ENCODE measurements around the gene BTRC.

- TF ChIP-seq CTCF (conservative IDR thresholded peaks at IDR 0.05; ENCODE audit: low read depth, low read length) (no peak), EZH2 (IDR thresholded peaks at IDR 0.05; ENCODE audit: low read length, unreplicated experiment) (no peak), EZH2phosphoT487 (IDR thresholded peaks at IDR 0.05; ENCODE audit: borderline replicate concordance, low read length) (no peak)
Measured at GRCh38 chr10:101453791-101454718, 100.1 kb downstream of the BTRC start.

Data from PC-3 (cell line).